NCI-H2196 (cell line): ENCODE data around the gene FOXD4L6.
"Not testable (repeated sequence)": the region's sequence is repeated elsewhere in the genome, so short reads cannot be mapped to it uniquely, and the experiment has no call there.

ENCODE experiments used
- DNase-seq: peaks from one replicate; lab custom pipeline; 2025; ENCODE audit not compliant: unreplicated experiment; lab: John Stamatoyannopoulos, UW

Gene FOXD4L6

GRCh38 chr9:41128581-41128980 is at the start of gene FOXD4L6:
Gene FOXD4L6 (minus strand): TSS chr9:41128681. CDS start chr9:41128383, 298 bp downstream.
- not testable (repeated sequence) for DNase-seq

- not testable (repeated sequence) for DNase-seq
Measured at GRCh38 chr9:41174994-41175393, 46.5 kb upstream of the FOXD4L6 start.

GRCh38 chr9:41150116-41150515 is 21.6 kb upstream of the FOXD4L6 start:
- DNase-seq: not testable (repeated sequence)

- DNase-seq: not testable (repeated sequence)
Measured at GRCh38 chr9:41141878-41142277, 13.4 kb upstream of the FOXD4L6 start.

- DNase-seq: not testable (repeated sequence)
Measured at GRCh38 chr9:41126746-41127446, 1.6 kb downstream of the FOXD4L6 start.

- DNase-seq: not testable (repeated sequence)
Measured at GRCh38 chr9:41125936-41126335, 2.5 kb downstream of the FOXD4L6 start.

GRCh38 chr9:41125109-41125658 is 3.3 kb downstream of the FOXD4L6 start:
- DNase-seq: not testable (repeated sequence)

- not testable (repeated sequence) for DNase-seq
Measured at GRCh38 chr9:41124250-41125108, 4.0 kb downstream of the FOXD4L6 start.

- not testable (repeated sequence) for DNase-seq
Measured at GRCh38 chr9:41123812-41124211, 4.7 kb downstream of the FOXD4L6 start.

- DNase-seq: not testable (repeated sequence)
Measured at GRCh38 chr9:41123396-41123795, 5.1 kb downstream of the FOXD4L6 start.

GRCh38 chr9:41120696-41121095 is 7.8 kb downstream of the FOXD4L6 start:
- not testable (repeated sequence) for DNase-seq

- not testable (repeated sequence) for DNase-seq
Measured at GRCh38 chr9:41119719-41120118, 8.8 kb downstream of the FOXD4L6 start.

GRCh38 chr9:41119311-41119710 is 9.2 kb downstream of the FOXD4L6 start:
- DNase-seq: not testable (repeated sequence)

GRCh38 chr9:41113348-41113747 is 15.1 kb downstream of the FOXD4L6 start:
- not testable (repeated sequence) for DNase-seq

GRCh38 chr9:41111414-41111813 is 17.1 kb downstream of the FOXD4L6 start:
- not testable (repeated sequence) for DNase-seq

GRCh38 chr9:41110913-41111312 is 17.6 kb downstream of the FOXD4L6 start:
- not testable (repeated sequence) for DNase-seq

GRCh38 chr9:41109253-41109652 is 19.2 kb downstream of the FOXD4L6 start:
- not testable (repeated sequence) for DNase-seq

- DNase-seq: not testable (repeated sequence)
Measured at GRCh38 chr9:41108816-41109215, 19.7 kb downstream of the FOXD4L6 start.

GRCh38 chr9:41106472-41107116 is 21.9 kb downstream of the FOXD4L6 start:
- DNase-seq: not testable (repeated sequence)

- not testable (repeated sequence) for DNase-seq
Measured at GRCh38 chr9:41105557-41106253, 22.8 kb downstream of the FOXD4L6 start.
